Measurements from ENCODE around the gene CTPS1. TPM values are rescaled to one million over a fixed set of nuclear protein-coding genes. Genes with fewer than 3 reads are reported as not detected.

Gene CTPS1
- total and polyA plus RNA-seq, 2 experiments from 2014 or later: 31.8 to 93.9 TPM

DNA sequence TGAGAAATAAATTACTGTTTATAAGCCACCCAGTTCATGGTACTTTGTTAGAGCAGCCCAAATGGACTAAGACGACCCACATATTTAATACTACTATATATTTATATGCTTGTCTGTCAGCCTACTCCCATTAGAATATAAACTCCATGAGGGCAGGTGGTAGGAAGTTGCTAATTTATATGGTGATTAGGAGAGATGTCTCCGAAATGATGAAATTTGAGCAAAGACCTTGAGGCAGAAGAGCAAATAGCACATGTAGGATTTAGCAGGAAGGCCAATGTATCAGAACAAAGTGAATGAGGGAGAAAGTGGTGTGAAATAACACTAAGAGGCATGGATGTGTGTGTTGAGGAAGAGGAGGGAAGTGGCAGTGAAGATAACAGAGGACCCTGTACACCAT, 52.7 kb downstream of the CTPS1 start:
- ATAC-seq (no peak), DNase-seq (ENCODE audit: low spot score) (no peak)
- Histone ChIP-seq H3K9me2 (ENCODE audit: insufficient read depth) (no peaks in the 10 kb centered on the region), H3K4me2 (no peak overlapping the region), H4K20me1 (replicated peaks; ENCODE audit: insufficient read depth) (no peaks in the 10 kb centered on the region), H3F3A (replicated peaks; ENCODE audit: low read depth) (no peaks in the 10 kb centered on the region), H3K79me2 (replicated peaks; ENCODE audit: insufficient read depth) (no peaks in the 10 kb centered on the region), H3K27ac (ENCODE audit: low read depth) (no peak overlapping the region), H3K36me3 (ENCODE audit: insufficient read depth) (no peaks in the 10 kb centered on the region), H3K27me3 (ENCODE audit: insufficient read depth) (no peaks in the 10 kb centered on the region), H3K4me3 (no peak overlapping the region), H3K4me1 (ENCODE audit: insufficient read depth) (peaks cover 6% of the 10 kb centered on the region; the same call in 1 of the 2 replicates), H2AFZ (no peak overlapping the region)
- Mint-ChIP-seq H3K9me3 (no peaks in the 10 kb centered on the region), H3K27me3 (ENCODE audit: insufficient read depth, low read depth, poor library complexity) (peaks cover 4% of the 10 kb centered on the region), H3K36me3 (ENCODE audit: low read depth) (peaks cover 30% of the 10 kb centered on the region), H3K4me3 (no peak overlapping the region), H3K4me1 (peaks cover 17% of the 10 kb centered on the region), H3K27ac (no peak overlapping the region)
- TF ChIP-seq, protein P1, sequence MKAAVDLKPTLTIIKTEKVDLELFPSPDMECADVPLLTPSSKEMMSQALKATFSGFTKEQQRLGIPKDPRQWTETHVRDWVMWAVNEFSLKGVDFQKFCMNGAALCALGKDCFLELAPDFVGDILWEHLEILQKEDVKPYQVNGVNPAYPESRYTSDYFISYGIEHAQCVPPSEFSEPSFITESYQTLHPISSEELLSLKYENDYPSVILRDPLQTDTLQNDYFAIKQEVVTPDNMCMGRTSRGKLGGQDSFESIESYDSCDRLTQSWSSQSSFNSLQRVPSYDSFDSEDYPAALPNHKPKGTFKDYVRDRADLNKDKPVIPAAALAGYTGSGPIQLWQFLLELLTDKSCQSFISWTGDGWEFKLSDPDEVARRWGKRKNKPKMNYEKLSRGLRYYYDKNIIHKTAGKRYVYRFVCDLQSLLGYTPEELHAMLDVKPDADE (IDR thresholded peaks at IDR 0.05): no peak
- TF ChIP-seq ZNF114 (CRISPR knock-in tag; IDR thresholded peaks at IDR 0.05): no peak
- TF ChIP-seq CREB1 (CRISPR knock-in tag; IDR thresholded peaks at IDR 0.05; ENCODE audit: low read depth): no peak
- TF ChIP-seq, protein P2, sequence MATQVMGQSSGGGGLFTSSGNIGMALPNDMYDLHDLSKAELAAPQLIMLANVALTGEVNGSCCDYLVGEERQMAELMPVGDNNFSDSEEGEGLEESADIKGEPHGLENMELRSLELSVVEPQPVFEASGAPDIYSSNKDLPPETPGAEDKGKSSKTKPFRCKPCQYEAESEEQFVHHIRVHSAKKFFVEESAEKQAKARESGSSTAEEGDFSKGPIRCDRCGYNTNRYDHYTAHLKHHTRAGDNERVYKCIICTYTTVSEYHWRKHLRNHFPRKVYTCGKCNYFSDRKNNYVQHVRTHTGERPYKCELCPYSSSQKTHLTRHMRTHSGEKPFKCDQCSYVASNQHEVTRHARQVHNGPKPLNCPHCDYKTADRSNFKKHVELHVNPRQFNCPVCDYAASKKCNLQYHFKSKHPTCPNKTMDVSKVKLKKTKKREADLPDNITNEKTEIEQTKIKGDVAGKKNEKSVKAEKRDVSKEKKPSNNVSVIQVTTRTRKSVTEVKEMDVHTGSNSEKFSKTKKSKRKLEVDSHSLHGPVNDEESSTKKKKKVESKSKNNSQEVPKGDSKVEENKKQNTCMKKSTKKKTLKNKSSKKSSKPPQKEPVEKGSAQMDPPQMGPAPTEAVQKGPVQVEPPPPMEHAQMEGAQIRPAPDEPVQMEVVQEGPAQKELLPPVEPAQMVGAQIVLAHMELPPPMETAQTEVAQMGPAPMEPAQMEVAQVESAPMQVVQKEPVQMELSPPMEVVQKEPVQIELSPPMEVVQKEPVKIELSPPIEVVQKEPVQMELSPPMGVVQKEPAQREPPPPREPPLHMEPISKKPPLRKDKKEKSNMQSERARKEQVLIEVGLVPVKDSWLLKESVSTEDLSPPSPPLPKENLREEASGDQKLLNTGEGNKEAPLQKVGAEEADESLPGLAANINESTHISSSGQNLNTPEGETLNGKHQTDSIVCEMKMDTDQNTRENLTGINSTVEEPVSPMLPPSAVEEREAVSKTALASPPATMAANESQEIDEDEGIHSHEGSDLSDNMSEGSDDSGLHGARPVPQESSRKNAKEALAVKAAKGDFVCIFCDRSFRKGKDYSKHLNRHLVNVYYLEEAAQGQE (IDR thresholded peaks at IDR 0.05; ENCODE audit: unreplicated experiment): no peak
- no peak for TF ChIP-seq EZH2 (IDR thresholded peaks at IDR 0.05; ENCODE audit: low read depth, unreplicated experiment)
- TF ChIP-seq EZH2phosphoT487 (IDR thresholded peaks at IDR 0.05; ENCODE audit: unreplicated experiment): no peak
- no peak for TF ChIP-seq CTCF (conservative IDR thresholded peaks at IDR 0.05; ENCODE audit: low read depth in 2 of 2)
- TF ChIP-seq STAT1 (IDR thresholded peaks at IDR 0.05; ENCODE audit: unreplicated experiment): no peak
- no peak for TF ChIP-seq JUNB (IDR thresholded peaks at IDR 0.05; ENCODE audit: unreplicated experiment)
- TF ChIP-seq NANOG (IDR thresholded peaks at IDR 0.05; ENCODE audit: borderline replicate concordance): no peak
- no peak for TF ChIP-seq ZNF331 (CRISPR knock-in tag; IDR thresholded peaks at IDR 0.05; ENCODE audit: low read depth)
- TF ChIP-seq POLR2AphosphoS5 (IDR thresholded peaks at IDR 0.05; ENCODE audit: low read depth): no peak
- TF ChIP-seq, protein P3, sequence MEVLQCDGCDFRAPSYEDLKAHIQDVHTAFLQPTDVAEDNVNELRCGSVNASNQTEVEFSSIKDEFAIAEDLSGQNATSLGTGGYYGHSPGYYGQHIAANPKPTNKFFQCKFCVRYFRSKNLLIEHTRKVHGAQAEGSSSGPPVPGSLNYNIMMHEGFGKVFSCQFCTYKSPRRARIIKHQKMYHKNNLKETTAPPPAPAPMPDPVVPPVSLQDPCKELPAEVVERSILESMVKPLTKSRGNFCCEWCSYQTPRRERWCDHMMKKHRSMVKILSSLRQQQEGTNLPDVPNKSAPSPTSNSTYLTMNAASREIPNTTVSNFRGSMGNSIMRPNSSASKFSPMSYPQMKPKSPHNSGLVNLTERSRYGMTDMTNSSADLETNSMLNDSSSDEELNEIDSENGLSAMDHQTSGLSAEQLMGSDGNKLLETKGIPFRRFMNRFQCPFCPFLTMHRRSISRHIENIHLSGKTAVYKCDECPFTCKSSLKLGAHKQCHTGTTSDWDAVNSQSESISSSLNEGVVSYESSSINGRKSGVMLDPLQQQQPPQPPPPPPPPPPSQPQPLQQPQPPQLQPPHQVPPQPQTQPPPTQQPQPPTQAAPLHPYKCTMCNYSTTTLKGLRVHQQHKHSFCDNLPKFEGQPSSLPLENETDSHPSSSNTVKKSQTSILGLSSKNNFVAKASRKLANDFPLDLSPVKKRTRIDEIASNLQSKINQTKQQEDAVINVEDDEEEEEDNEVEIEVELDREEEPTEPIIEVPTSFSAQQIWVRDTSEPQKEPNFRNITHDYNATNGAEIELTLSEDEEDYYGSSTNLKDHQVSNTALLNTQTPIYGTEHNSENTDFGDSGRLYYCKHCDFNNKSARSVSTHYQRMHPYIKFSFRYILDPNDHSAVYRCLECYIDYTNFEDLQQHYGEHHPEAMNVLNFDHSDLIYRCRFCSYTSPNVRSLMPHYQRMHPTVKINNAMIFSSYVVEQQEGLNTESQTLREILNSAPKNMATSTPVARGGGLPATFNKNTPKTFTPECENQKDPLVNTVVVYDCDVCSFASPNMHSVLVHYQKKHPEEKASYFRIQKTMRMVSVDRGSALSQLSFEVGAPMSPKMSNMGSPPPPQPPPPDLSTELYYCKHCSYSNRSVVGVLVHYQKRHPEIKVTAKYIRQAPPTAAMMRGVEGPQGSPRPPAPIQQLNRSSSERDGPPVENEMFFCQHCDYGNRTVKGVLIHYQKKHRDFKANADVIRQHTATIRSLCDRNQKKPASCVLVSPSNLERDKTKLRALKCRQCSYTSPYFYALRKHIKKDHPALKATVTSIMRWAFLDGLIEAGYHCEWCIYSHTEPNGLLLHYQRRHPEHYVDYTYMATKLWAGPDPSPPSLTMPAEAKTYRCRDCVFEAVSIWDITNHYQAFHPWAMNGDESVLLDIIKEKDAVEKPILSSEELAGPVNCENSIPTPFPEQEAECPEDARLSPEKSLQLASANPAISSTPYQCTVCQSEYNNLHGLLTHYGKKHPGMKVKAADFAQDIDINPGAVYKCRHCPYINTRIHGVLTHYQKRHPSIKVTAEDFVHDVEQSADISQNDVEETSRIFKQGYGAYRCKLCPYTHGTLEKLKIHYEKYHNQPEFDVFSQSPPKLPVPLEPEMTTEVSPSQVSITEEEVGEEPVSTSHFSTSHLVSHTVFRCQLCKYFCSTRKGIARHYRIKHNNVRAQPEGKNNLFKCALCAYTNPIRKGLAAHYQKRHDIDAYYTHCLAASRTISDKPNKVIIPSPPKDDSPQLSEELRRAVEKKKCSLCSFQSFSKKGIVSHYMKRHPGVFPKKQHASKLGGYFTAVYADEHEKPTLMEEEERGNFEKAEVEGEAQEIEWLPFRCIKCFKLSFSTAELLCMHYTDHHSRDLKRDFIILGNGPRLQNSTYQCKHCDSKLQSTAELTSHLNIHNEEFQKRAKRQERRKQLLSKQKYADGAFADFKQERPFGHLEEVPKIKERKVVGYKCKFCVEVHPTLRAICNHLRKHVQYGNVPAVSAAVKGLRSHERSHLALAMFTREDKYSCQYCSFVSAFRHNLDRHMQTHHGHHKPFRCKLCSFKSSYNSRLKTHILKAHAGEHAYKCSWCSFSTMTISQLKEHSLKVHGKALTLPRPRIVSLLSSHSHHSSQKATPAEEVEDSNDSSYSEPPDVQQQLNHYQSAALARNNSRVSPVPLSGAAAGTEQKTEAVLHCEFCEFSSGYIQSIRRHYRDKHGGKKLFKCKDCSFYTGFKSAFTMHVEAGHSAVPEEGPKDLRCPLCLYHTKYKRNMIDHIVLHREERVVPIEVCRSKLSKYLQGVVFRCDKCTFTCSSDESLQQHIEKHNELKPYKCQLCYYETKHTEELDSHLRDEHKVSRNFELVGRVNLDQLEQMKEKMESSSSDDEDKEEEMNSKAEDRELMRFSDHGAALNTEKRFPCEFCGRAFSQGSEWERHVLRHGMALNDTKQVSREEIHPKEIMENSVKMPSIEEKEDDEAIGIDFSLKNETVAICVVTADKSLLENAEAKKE (CRISPR knock-in tag; IDR thresholded peaks at IDR 0.05): no peak
